AG04450 (cell line): ENCODE measurements around the gene TEN1. TPM values are rescaled to one million over a fixed set of nuclear protein-coding genes. Genes with fewer than 3 reads are reported as not detected.

Source experiments
- CTCF ChIA-PET: fragments of 300-600, 350-600 bp; formaldehyde crosslinking; extraction: SDS; loops from one replicate; lab custom pipeline; 2022; ENCODE audit warnings: antibody characterized with exemption, inconsistent platforms; lab: Charles Lee
- POLR2A ChIA-PET: fragments of 350-600 bp; formaldehyde crosslinking; extraction: SDS; loops from one replicate; lab custom pipeline; 2021; ENCODE audit warnings: antibody characterized with exemption, inconsistent platforms; lab: Yijun Ruan, JAX
- DNase-seq: peaks from one replicate; pipeline ENCODE4 v3.0.0-alpha.2; 2011; ENCODE audit warnings: low read depth, low spot score
- H3K27ac ChIP-seq: one replicate; pipeline ENCODE4 v1.5.1; 2012; ENCODE audit warnings: low read depth, low read length, control low read depth
- H3K27me3 ChIP-seq: one replicate; pipeline ENCODE4 v1.6.0; 2012; ENCODE audit warnings: low read length; ENCODE audit not compliant: control insufficient read depth, insufficient read depth
- H3K4me3 ChIP-seq: 2 replicates; pipeline ENCODE4 v1.5.1; 2011; ENCODE audit warnings: mild to moderate bottlenecking, low read depth, low read length, control low read depth
- H3K9me3 ChIP-seq: 2 replicates; pipeline ENCODE4 v1.5.1; 2012; ENCODE audit warnings: low read length; ENCODE audit not compliant: control insufficient read depth, insufficient read depth
- CTCF ChIP-seq: IDR thresholded peaks from 2 replicates; pipeline ENCODE4 v1.5.1; 2011; ENCODE audit warnings: low read depth, low read length, control low read depth, inconsistent platforms
- polyA plus RNA-seq: library from polyadenylated mRNA; depleted of rRNA; stranded (reverse); fragments of >200 nt; gene quantifications from 2 replicates; pipeline ENCODE4 v1.2.3, GENCODE V29; 2011

TEN1 gene
- polyA plus RNA-seq, 1 experiment, result 9.1 TPM

- POLR2A ChIA-PET, result no interaction called here
- H3K27ac ChIP-seq, result no peak within 1 kb of the TSS
- no peak within 1 kb of the TSS for H3K4me3 ChIP-seq
- H3K27me3 ChIP-seq, result no peaks in the 10 kb centered on the region
- no peaks in the 10 kb centered on the region for H3K9me3 ChIP-seq
- DNase-seq, result no peak
- CTCF ChIA-PET, result interaction anchor here (0.6 to 6.6 kb wide), 7 partner anchors 9 to 181 kb away, joined by 3 to 46 read pairs (median 4); partner anchors contain the start of gene MRPL38
- no peak for TF ChIP-seq CTCF
These were observed 21.9 kb downstream of the TEN1 start, which contains the start of gene CDK3 for GRCh38 chr17:76000755-76001521. TSS of gene CDK3 (plus strand) at chr17:76000855. CDS start at chr17:76001426, 571 bp downstream.

DNA sequence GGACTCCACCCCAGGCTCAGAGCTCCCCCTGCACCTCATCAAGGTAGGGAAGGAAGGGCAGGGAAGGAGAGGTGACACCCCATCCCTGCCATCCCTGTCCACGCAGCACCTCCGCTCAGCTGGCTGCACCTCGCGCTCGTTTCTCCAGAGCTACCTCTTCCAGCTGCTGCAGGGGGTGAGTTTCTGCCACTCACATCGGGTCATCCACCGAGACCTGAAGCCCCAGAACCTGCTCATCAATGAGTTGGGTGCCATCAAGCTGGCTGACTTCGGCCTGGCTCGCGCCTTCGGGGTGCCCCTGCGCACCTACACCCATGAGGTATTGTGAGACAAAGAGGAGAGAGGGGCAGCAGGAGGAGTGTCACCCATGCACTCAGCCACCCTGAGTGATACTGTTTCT is 23.1 kb downstream of the TEN1 start:
- H3K27ac ChIP-seq, result no peak overlapping the region
- H3K9me3 ChIP-seq, result no peaks in the 10 kb centered on the region; the same call in 1 of the 2 replicates
- H3K27me3 ChIP-seq, result no peaks in the 10 kb centered on the region
- TF ChIP-seq CTCF, result no peak
- ChIA-PET POLR2A (no interaction called here), CTCF (interaction anchor here (0.6 to 6.6 kb wide), 6 partner anchors 10 to 98 kb away, joined by 3 to 46 read pairs (median 8); partner anchors contain the start of gene MRPL38)
- H3K4me3 ChIP-seq, result no peak overlapping the region
- no peak for DNase-seq

- no peak for DNase-seq
- Histone ChIP-seq H3K27me3 (no peaks in the 10 kb centered on the region), H3K9me3 (peaks cover 3% of the 10 kb centered on the region; the same call in 1 of the 2 replicates), H3K27ac (no peak overlapping the region), H3K4me3 (no peak overlapping the region)
- ChIA-PET CTCF (interaction anchor here (0.5 to 6.6 kb wide), 7 partner anchors 10 to 100 kb away, joined by 3 to 57 read pairs (median 11); partner anchors contain the start of gene MRPL38), POLR2A (interaction anchor here (0.6 kb wide), 1 partner anchor 38 kb away, joined by 4 read pairs; no protein-coding TSS in a partner anchor)
- no peak for TF ChIP-seq CTCF
These were observed 24.9 kb downstream of the TEN1 start for GRCh38 chr17:76003915-76004314.

DNA sequence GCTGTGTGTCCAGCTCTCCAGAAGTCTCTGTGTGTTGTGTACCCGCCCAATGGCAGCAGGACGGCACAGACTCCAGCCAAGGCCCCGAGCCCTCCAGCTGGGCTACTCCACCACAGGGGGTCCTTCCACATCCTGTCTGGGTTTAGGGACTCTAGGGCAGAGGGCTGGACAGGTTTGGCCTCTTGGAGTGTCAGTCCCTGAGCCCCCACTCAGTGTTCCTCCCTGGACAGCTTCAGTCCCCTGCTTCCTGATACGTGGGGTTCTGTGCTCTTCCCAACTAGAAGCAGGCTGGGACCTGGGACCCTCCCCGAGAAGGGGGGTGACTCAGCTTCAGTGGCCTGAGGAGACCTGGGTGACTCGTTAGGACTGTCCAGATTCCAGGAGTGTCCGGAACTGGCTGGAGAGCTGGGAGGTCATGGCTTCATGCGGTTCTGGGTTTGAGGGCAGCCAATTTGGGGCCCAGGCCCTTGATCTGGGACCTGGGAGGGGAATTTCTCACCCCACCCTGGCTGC is 25.8 kb downstream of the TEN1 start:
- ChIA-PET CTCF (interaction anchor here (0.9 to 6.6 kb wide), 10 partner anchors 8 to 101 kb away, joined by 3 to 57 read pairs (median 4); partner anchors contain the start of gene MRPL38), POLR2A (no interaction called here)
- no peak for DNase-seq
- Histone ChIP-seq H3K27ac (peak overlapping the region; percentile 31), H3K27me3 (no peaks in the 10 kb centered on the region), H3K9me3 (peaks cover 5% of the 10 kb centered on the region; the same call in 1 of the 2 replicates), H3K4me3 (no peak overlapping the region)
- no peak for TF ChIP-seq CTCF
